PC-9 (cell line): Measurements from ENCODE around the gene ZYG11A. TPM values are rescaled to one million over a fixed set of nuclear protein-coding genes. Genes with fewer than 3 reads are reported as not detected.

ENCODE experiments used
- BruUV-seq: library from RNA; stranded (reverse); fragments of 400-500 nt; replicated peaks from 2 replicates; lab custom pipeline; 2021; lab: Mats Ljungman, UMichigan
- CTCF ChIA-PET: fragments of 300-600 bp; sonication (Branson Sonifier 250); formaldehyde crosslinking; loops from one replicate; lab custom pipeline; 2022; ENCODE audit warnings: antibody characterized with exemption; lab: Charles Lee
- POLR2A ChIA-PET: fragments of 300-600 bp; sonication (Branson Sonifier 250); formaldehyde crosslinking; loops from one replicate; lab custom pipeline; 2022; ENCODE audit warnings: antibody characterized with exemption; ENCODE audit not compliant: unreplicated experiment; lab: Charles Lee
- DNase-seq, 2 experiments: peaks; one replicate each; pipeline versions ENCODE4 v3.0.0 to v3.0.0-alpha.2; 2015 to 2022; ENCODE audit warnings: mixed read lengths in 1 of 2
- H2AFZ ChIP-seq: fragments of 200-600 bp; sonication (generic); 2 replicates; pipeline ENCODE4 v1.8.1; 2017; ENCODE audit warnings: antibody characterized with exemption
- H3F3A ChIP-seq: fragments of 200-600 bp; sonication (generic); 2 replicates; pipeline ENCODE4 v1.8.1; 2017; ENCODE audit warnings: antibody characterized with exemption, mild to moderate bottlenecking, low read depth; ENCODE audit not compliant: insufficient read depth
- H3K27ac ChIP-seq: fragments of 200-600 bp; sonication (generic); 2 replicates; pipeline ENCODE4 v1.6.1; 2016; ENCODE audit warnings: mixed run types
- H3K27me3 ChIP-seq: fragments of 200-600 bp; sonication (generic); 2 replicates; pipeline ENCODE4 v1.6.1; 2016; ENCODE audit warnings: low read depth, mixed run types; ENCODE audit not compliant: insufficient read depth
- H3K36me3 ChIP-seq: fragments of 200-600 bp; sonication (generic); 2 replicates; pipeline ENCODE4 v1.6.1; 2016; ENCODE audit warnings: low read depth, mixed run types
- H3K4me1 ChIP-seq: fragments of 200-600 bp; sonication (generic); replicated peaks from 2 replicates; pipeline ENCODE4 v1.6.1; 2016; ENCODE audit warnings: mixed run types; ENCODE audit not compliant: insufficient read depth
- H3K4me2 ChIP-seq: fragments of 200-600 bp; sonication (generic); 2 replicates; pipeline ENCODE4 v1.6.1; 2017; ENCODE audit warnings: mixed run types
- H3K4me3 ChIP-seq: fragments of 200-600 bp; sonication (generic); 2 replicates; pipeline ENCODE4 v1.6.1; 2016; ENCODE audit warnings: mixed run types
- H3K79me2 ChIP-seq: fragments of 200-600 bp; sonication (generic); 2 replicates; pipeline ENCODE4 v1.6.1; 2017; ENCODE audit warnings: low read depth, mixed run types
- H3K9me2 ChIP-seq: fragments of 200-600 bp; sonication (generic); 2 replicates; pipeline ENCODE4 v1.8.1; 2017; ENCODE audit warnings: mild to moderate bottlenecking; ENCODE audit not compliant: insufficient read depth
- H3K9me3 ChIP-seq: fragments of 200-600 bp; sonication (generic); 2 replicates; pipeline ENCODE4 v1.8.1; 2016; ENCODE audit warnings: low read depth; ENCODE audit not compliant: insufficient read depth
- H4K20me1 ChIP-seq: fragments of 200-600 bp; sonication (generic); 2 replicates; pipeline ENCODE4 v1.8.1; 2017; ENCODE audit not compliant: insufficient read depth
- EZH2 ChIP-seq: fragments of 200-600 bp; sonication (generic); IDR thresholded peaks from 2 replicates; pipeline ENCODE4 v1.8.0; 2017; ENCODE audit warnings: antibody characterized with exemption, low read depth
- intact Hi-C: fragments of 100-400 bp; cut with micrococcal nuclease; formaldehyde crosslinking; loops from one replicate; pipeline ENCODE4 v1.10.0; 2022; ENCODE audit not compliant: unreplicated experiment
- total RNA-seq: library from RNA; stranded (reverse); gene quantifications from 2 replicates; pipeline ENCODE4 v1.2.3, GENCODE V29; 2021
- TF ChIP-seq, protein P1 (sequence below): fragments of 200-600 bp; sonication (generic); conservative IDR thresholded peaks from 2 replicates; pipeline ENCODE4 v1.6.1; 2017; ENCODE audit warnings: mixed run types, antibody characterized with exemption, mild to moderate bottlenecking, moderate library complexity

Gene ZYG11A
- total RNA-seq, 1 experiment from 2014 or later: 11.5 TPM

DNA sequence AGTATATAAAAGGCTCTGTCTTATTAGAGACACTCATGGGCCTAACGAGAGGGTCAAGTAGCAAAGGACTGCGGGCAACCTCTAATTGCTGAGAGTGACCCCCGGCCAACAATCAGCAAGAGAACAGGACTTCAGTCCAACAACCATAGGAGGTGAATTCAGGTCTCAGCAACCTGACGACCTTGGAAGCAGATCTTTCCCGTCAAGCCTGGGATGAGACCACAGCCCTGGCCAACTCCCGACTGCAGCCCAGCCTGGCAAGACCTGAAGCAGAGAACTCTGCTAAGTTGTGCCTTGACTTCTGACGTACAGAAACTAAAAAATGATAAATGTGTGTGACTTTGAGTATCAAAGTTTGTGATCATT, 73.3 kb downstream of the ZYG11A start:
- BruUV-seq: no TSS peak
- H3K4me1 ChIP-seq: no peaks in the 10 kb centered on the region
- intact Hi-C loops: no loop called here
- H3K27me3 ChIP-seq: no peaks in the 10 kb centered on the region
- H3K9me3 ChIP-seq: no peaks in the 10 kb centered on the region
- peaks cover 9% of the 10 kb centered on the region; the same call in 1 of the 2 replicates for H3F3A ChIP-seq
- TF ChIP-seq, protein P1, sequence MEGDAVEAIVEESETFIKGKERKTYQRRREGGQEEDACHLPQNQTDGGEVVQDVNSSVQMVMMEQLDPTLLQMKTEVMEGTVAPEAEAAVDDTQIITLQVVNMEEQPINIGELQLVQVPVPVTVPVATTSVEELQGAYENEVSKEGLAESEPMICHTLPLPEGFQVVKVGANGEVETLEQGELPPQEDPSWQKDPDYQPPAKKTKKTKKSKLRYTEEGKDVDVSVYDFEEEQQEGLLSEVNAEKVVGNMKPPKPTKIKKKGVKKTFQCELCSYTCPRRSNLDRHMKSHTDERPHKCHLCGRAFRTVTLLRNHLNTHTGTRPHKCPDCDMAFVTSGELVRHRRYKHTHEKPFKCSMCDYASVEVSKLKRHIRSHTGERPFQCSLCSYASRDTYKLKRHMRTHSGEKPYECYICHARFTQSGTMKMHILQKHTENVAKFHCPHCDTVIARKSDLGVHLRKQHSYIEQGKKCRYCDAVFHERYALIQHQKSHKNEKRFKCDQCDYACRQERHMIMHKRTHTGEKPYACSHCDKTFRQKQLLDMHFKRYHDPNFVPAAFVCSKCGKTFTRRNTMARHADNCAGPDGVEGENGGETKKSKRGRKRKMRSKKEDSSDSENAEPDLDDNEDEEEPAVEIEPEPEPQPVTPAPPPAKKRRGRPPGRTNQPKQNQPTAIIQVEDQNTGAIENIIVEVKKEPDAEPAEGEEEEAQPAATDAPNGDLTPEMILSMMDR: no peak
- TF ChIP-seq EZH2: no peak
- ChIA-PET POLR2A (no interaction called here), CTCF (no interaction called here)
- no peak overlapping the region for H2AFZ ChIP-seq
- H3K4me3 ChIP-seq: no peak overlapping the region
- no peaks in the 10 kb centered on the region for H3K79me2 ChIP-seq
- no peaks in the 10 kb centered on the region for H3K9me2 ChIP-seq
- no peak overlapping the region for H3K4me2 ChIP-seq
- no peaks in the 10 kb centered on the region for H4K20me1 ChIP-seq
- no peaks in the 10 kb centered on the region for H3K36me3 ChIP-seq
- no peak for DNase-seq
- H3K27ac ChIP-seq: no peak overlapping the region

DNA sequence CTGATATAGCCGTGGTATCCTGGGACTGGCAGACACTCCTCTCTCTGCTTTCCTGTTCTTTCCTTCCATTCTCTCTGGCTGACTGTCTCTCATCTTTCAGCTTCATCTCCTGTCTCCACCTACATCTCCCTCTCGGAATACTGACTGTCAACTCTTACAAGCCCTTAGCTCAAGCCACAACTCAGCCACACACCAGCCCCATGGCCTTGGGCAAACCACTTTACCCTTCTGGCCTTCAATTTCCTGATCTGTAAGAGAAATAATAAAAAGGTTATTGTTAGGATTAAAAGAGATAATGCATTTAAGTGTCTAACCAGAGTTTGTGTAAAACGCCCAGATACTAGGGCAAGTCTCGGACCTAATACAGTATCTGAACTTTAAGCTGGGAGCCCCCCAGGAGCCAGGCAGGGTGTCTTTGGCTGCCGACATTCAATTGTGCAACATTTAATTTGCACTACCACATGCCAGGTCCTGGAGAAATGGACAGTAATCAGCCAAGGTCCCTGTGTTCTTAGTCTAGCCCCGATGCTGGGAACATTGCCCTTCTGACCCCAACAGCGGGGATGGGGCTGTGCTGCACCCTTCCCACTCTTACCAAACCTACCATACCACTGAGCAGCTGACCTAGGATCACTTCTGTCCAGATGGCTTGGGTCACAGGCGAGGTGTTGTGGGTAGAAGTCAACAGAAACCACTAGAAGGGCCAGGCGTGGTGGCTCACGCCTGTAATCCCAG, 73.8 kb downstream of the ZYG11A start:
- no peak overlapping the region for H3K4me2 ChIP-seq

GRCh38 chr1:52917156-52917555, 74.6 kb downstream of the ZYG11A start:
- no TSS peak for BruUV-seq

More for the DNA sequence above, 73.8 kb downstream of the ZYG11A start:
- no peaks in the 10 kb centered on the region for H3K36me3 ChIP-seq
- POLR2A ChIA-PET: no interaction called here
- H3K79me2 ChIP-seq: no peaks in the 10 kb centered on the region
- H3K27ac ChIP-seq: no peak overlapping the region
- H3F3A ChIP-seq: peaks cover 9% of the 10 kb centered on the region; the same call in 1 of the 2 replicates
- H3K4me3 ChIP-seq: no peak overlapping the region
- TF ChIP-seq, protein P1: no peak
- TF ChIP-seq EZH2: no peak
- no peaks in the 10 kb centered on the region for H4K20me1 ChIP-seq
- H3K27me3 ChIP-seq: no peaks in the 10 kb centered on the region
- no TSS peak for BruUV-seq
- CTCF ChIA-PET: no interaction called here
- H3K4me1 ChIP-seq: no peaks in the 10 kb centered on the region
- intact Hi-C loops: no loop called here
- H3K9me2 ChIP-seq: no peaks in the 10 kb centered on the region
- no peak overlapping the region for H2AFZ ChIP-seq
- no peak for DNase-seq
- no peaks in the 10 kb centered on the region for H3K9me3 ChIP-seq

More at GRCh38 chr1:52917156-52917555, 74.6 kb downstream of the ZYG11A start:
- H3K4me2 ChIP-seq: no peak overlapping the region
- H3K4me3 ChIP-seq: no peak overlapping the region
- H4K20me1 ChIP-seq: no peaks in the 10 kb centered on the region
- H3K9me3 ChIP-seq: no peaks in the 10 kb centered on the region
- H2AFZ ChIP-seq: no peak overlapping the region
- H3K27ac ChIP-seq: no peak overlapping the region
- peaks cover 9% of the 10 kb centered on the region; the same call in 1 of the 2 replicates for H3F3A ChIP-seq
- POLR2A ChIA-PET: no interaction called here
- CTCF ChIA-PET: no interaction called here
- no peaks in the 10 kb centered on the region for H3K79me2 ChIP-seq
- H3K4me1 ChIP-seq: no peaks in the 10 kb centered on the region; the same call in 1 of the 2 replicates
- no peaks in the 10 kb centered on the region for H3K27me3 ChIP-seq
- H3K36me3 ChIP-seq: no peaks in the 10 kb centered on the region
- TF ChIP-seq EZH2: no peak
- TF ChIP-seq, protein P1: no peak
- intact Hi-C loops: no loop called here
- no peak for DNase-seq
- no peaks in the 10 kb centered on the region for H3K9me2 ChIP-seq
